Mammary epithelial cell (primary cell): ENCODE results near the gene GADD45G.

Experiments used
- CTCF ChIP-seq, 2 donors: IDR thresholded peaks in 1 of 2; conservative IDR thresholded peaks in 1 of 2; 2 replicates each; pipeline ENCODE4 v1.5.1; 2011 to 2012; ENCODE audit warnings: inconsistent platforms in 2 of 2, low read length in 2 of 2, mild to moderate bottlenecking in 2 of 2, control low read depth in 1 of 2, low read depth in 1 of 2; ENCODE audit not compliant: insufficient read depth in 1 of 2; ENCODE audit errors: extremely low read depth in 1 of 2
- EZH2 ChIP-seq: IDR thresholded peaks from 2 replicates; pipeline ENCODE4 v1.6.1; 2012; ENCODE audit warnings: low read length, inconsistent platforms, borderline replicate concordance

GRCh38 chr9:89588271-89588879 lies 16.4 kb upstream of the GADD45G start:
- no peak for TF ChIP-seq CTCF (conservative IDR thresholded peaks at IDR 0.05 in 1 of 2, IDR thresholded peaks at IDR 0.05 in 1 of 2; ENCODE audit: extremely low read depth in 1 of 2, insufficient read depth in 1 of 2, low read depth in 1 of 2, low read length in 2 of 2)
- no peak for TF ChIP-seq EZH2
